SU-DHL-6 (cell line): ENCODE data around the gene PKNOX2.

Experiments used
- H2AFZ ChIP-seq: fragments of 200-600 bp; sonication (generic); 2 replicates; pipeline ENCODE4 v1.6.1; 2014; ENCODE audit warnings: low read depth, mild to moderate bottlenecking, moderate library complexity, mixed read lengths, antibody characterized with exemption, low read length; ENCODE audit not compliant: severe bottlenecking
- H3F3A ChIP-seq: fragments of 200-600 bp; shearing (Covaris generic); 2 replicates; pipeline ENCODE4 v1.6.0; 2016; ENCODE audit warnings: antibody characterized with exemption, mild to moderate bottlenecking; ENCODE audit not compliant: insufficient read depth
- H3K27ac ChIP-seq: fragments of 200-600 bp; sonication (generic); 2 replicates; pipeline ENCODE4 v1.5.1; 2016; ENCODE audit warnings: low read depth, mild to moderate bottlenecking, low read length, moderate library complexity, mixed read lengths
- H3K27me3 ChIP-seq: fragments of 200-600 bp; sonication (generic), shearing (Covaris generic); 2 replicates; pipeline ENCODE4 v1.6.0; 2014; ENCODE audit warnings: mild to moderate bottlenecking, low read length
- H3K36me3 ChIP-seq: fragments of 200-600 bp; sonication (generic); 2 replicates; pipeline ENCODE4 v1.6.1; 2014; ENCODE audit warnings: mild to moderate bottlenecking, low read length, mixed read lengths
- H3K4me2 ChIP-seq: fragments of 300-600, 200-600 bp; shearing (Covaris generic), sonication (generic); 2 replicates; pipeline ENCODE4 v1.6.0; 2014; ENCODE audit warnings: low read length, low read depth, mild to moderate bottlenecking; ENCODE audit not compliant: poor library complexity, severe bottlenecking
- H3K4me3 ChIP-seq: fragments of 200-600 bp; sonication (generic); 2 replicates; pipeline ENCODE4 v1.5.1; 2014; ENCODE audit warnings: antibody characterized with exemption, low read length, mild to moderate bottlenecking, mixed read lengths; ENCODE audit not compliant: insufficient read depth, poor library complexity, severe bottlenecking
- H3K79me2 ChIP-seq: fragments of 200-600 bp; sonication (generic); 2 replicates; pipeline ENCODE4 v1.6.1; 2014; ENCODE audit warnings: mild to moderate bottlenecking, low read length, moderate library complexity; ENCODE audit not compliant: insufficient read depth
- H3K9ac ChIP-seq: fragments of 200-600 bp; sonication (generic); 2 replicates; pipeline ENCODE4 v1.7.0; 2014; ENCODE audit warnings: mild to moderate bottlenecking, low read length
- H3K9me2 ChIP-seq: fragments of 200-600 bp; sonication (generic); replicated peaks from 2 replicates; pipeline ENCODE4 v1.6.1; 2014; ENCODE audit warnings: low read length; ENCODE audit not compliant: insufficient read depth
- H3K9me3 ChIP-seq: fragments of 200-600 bp; sonication (generic); 2 replicates; pipeline ENCODE4 v1.6.1; 2014; ENCODE audit warnings: low read length, mixed read lengths; ENCODE audit not compliant: insufficient read depth
- H4K20me1 ChIP-seq: fragments of 200-600 bp; sonication (generic); 2 replicates; pipeline ENCODE4 v1.6.1; 2014; ENCODE audit warnings: low read depth, mild to moderate bottlenecking, antibody characterized with exemption, low read length, moderate library complexity, mixed read lengths
- CTCF ChIP-seq: fragments of 200-600 bp; sonication (generic); IDR thresholded peaks from one replicate; pipeline ENCODE4 v1.5.1; 2017; ENCODE audit warnings: antibody characterized with exemption, mild to moderate bottlenecking, low read length, moderate library complexity; ENCODE audit not compliant: insufficient read depth, poor library complexity, severe bottlenecking
- EZH2phosphoT487 ChIP-seq: fragments of 200-600 bp; sonication (generic), shearing (Covaris generic); conservative IDR thresholded peaks from 2 replicates; pipeline ENCODE4 v1.6.1; 2018; ENCODE audit warnings: mild to moderate bottlenecking, antibody characterized with exemption, low read length, moderate library complexity, mixed read lengths

PKNOX2 gene

GRCh38 chr11:125359130-125359529, 194.6 kb downstream of the PKNOX2 start:
- H4K20me1 ChIP-seq = no peaks in the 10 kb centered on the region
- no peak overlapping the region for H2AFZ ChIP-seq
- no peaks in the 10 kb centered on the region for H3K79me2 ChIP-seq
- H3K9ac ChIP-seq = no peak overlapping the region
- no peaks in the 10 kb centered on the region for H3K27me3 ChIP-seq
- H3K36me3 ChIP-seq = no peaks in the 10 kb centered on the region
- no peak overlapping the region for H3K27ac ChIP-seq
- H3F3A ChIP-seq = no peaks in the 10 kb centered on the region
- no peak overlapping the region for H3K4me2 ChIP-seq
- no peak for TF ChIP-seq EZH2phosphoT487
- TF ChIP-seq CTCF = no peak
- no peaks in the 10 kb centered on the region for H3K9me3 ChIP-seq
- no peaks in the 10 kb centered on the region for H3K9me2 ChIP-seq
- no peak overlapping the region for H3K4me3 ChIP-seq

GRCh38 chr11:125360066-125360465, 195.5 kb downstream of the PKNOX2 start:
- Histone ChIP-seq H3K9me2 (no peaks in the 10 kb centered on the region), H3K9me3 (no peaks in the 10 kb centered on the region), H3K9ac (no peak overlapping the region), H3K27ac (no peak overlapping the region), H3K4me2 (no peak overlapping the region), H3K27me3 (no peaks in the 10 kb centered on the region), H2AFZ (no peak overlapping the region), H3F3A (no peaks in the 10 kb centered on the region), H3K79me2 (no peaks in the 10 kb centered on the region), H3K4me3 (no peak overlapping the region), H3K36me3 (no peaks in the 10 kb centered on the region), H4K20me1 (no peaks in the 10 kb centered on the region)
- no peak for TF ChIP-seq CTCF
- no peak for TF ChIP-seq EZH2phosphoT487

GRCh38 chr11:125364121-125364826, 199.7 kb downstream of the PKNOX2 start:
- Histone ChIP-seq H3K9me2 (no peaks in the 10 kb centered on the region), H3K4me2 (no peak overlapping the region), H3K79me2 (no peaks in the 10 kb centered on the region), H2AFZ (no peak overlapping the region), H3K4me3 (no peak overlapping the region), H3K27me3 (no peaks in the 10 kb centered on the region), H3K9ac (no peak overlapping the region), H3K9me3 (no peaks in the 10 kb centered on the region), H3K36me3 (no peaks in the 10 kb centered on the region), H3K27ac (no peak overlapping the region), H4K20me1 (no peaks in the 10 kb centered on the region), H3F3A (no peaks in the 10 kb centered on the region)
- TF ChIP-seq EZH2phosphoT487 (no peak), CTCF (no peak)
